ENCODE measurements around the gene CLVS2.

Gene CLVS2

GRCh38 chr6:123118811-123119210, 122.8 kb downstream of the CLVS2 start:
- Histone ChIP-seq H3K9ac (ENCODE audit: low read depth in 1 of 2, low read length in 2 of 2) (no peak overlapping the region), H3K36me3 (ENCODE audit: control insufficient read depth in 1 of 2, insufficient read depth in 2 of 2, low read length in 2 of 2) (no peaks in the 10 kb centered on the region)

More at GRCh38 chr6:123118811-123119210, 122.8 kb downstream of the CLVS2 start:
- H3K4me1 ChIP-seq (ENCODE audit: control insufficient read depth in 1 of 2, insufficient read depth in 2 of 2, low read length in 2 of 2), result peaks cover 6 to 11% of the 10 kb centered on the region in 2 donors
- H3K27ac ChIP-seq (ENCODE audit: low read depth, low read length), result no peak overlapping the region
- H3K4me3 ChIP-seq (ENCODE audit: low read depth in 1 of 2, low read length in 2 of 2), result no peak overlapping the region
- no peaks in the 10 kb centered on the region for H3K9me3 ChIP-seq (ENCODE audit: control insufficient read depth in 1 of 2, low read length in 2 of 2)
- H3K27me3 ChIP-seq (ENCODE audit: control insufficient read depth in 1 of 2, insufficient read depth in 2 of 2, low read length in 2 of 2), result no peaks in the 10 kb centered on the region

Measured in duodenal mucosa (tissue), 2 donors.